Retina (tissue), 1 donor: ENCODE data around the gene VTCN1.
"Not testable (repeated sequence)": the region's sequence is repeated elsewhere in the genome, so short reads cannot be mapped to it uniquely, and the experiment has no call there.

Experiments
- DNase-seq: peaks from one replicate; pipeline ENCODE4 v3.0.0-alpha.2; 2016

VTCN1 gene

GRCh38 chr1:117162816-117163215, 47.9 kb downstream of the VTCN1 start:
- DNase-seq, result no peak

DNA sequence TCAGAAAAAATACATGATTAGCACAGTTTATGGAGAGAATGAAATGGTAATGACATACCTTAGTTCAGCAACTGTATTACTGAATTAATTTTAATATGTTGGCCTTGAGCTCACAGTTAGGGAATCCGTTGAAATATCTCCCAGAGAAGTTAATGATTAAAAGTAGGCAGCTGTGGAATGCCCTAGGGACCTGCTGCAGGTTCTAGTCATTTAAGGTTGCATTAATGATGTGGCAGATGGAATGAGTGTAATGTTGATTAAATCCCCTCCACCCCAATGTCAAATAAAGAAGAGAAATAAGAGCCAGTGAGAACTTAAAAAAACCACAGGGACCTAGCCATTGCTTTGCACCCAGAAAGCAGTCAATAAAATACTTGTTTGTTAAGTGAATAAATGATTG, 48.8 kb downstream of the VTCN1 start:
- no peak for DNase-seq

DNA sequence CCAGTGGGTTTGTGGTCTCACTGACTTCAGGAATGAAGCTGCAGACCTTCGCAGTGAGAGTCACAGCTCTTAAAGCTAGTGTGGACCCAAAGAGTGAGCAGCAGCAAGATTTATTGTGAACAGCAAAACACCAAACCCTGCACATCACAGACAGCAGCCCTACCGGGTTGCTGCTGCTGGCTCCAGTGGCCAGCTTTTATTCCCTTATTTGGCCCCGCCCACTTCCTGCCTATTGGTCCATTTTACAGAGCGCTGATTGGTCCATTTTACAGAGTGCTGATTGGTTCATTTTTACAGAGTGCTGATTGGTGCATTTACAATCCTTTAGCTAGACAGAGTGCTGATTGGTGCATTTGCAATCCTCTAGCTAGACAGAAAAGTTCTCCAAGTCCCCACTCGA, 59.4 kb downstream of the VTCN1 start:
- DNase-seq, result not testable (repeated sequence)

GRCh38 chr1:117150316-117150715, 60.4 kb downstream of the VTCN1 start:
- no peak for DNase-seq

- DNase-seq, result no peak
Observed at GRCh38 chr1:117147856-117148588, 62.7 kb downstream of the VTCN1 start.

DNA sequence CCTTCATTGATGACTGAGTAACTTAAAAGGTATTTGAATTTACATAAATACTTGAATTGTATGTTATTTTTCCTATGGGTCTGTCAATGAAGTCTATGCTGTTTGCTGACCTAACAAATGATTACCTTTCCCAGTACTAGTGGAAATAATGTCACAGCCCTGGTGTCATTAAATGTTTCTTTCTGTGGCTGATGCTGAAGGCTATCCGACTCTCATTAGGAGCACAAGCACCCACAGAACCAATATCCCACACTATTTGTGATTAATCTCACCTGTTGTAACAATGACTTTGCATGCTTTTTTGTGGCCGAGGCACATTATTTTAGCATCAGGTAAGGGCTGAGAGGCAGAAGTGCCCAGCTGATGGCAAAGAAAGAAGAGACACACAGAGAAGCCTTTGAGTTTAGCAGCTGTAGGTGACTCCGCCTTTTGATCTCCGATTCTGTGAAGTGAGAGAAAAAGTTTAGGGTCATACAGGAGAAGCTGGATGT, 63.3 kb downstream of the VTCN1 start:
- no peak for DNase-seq

DNA sequence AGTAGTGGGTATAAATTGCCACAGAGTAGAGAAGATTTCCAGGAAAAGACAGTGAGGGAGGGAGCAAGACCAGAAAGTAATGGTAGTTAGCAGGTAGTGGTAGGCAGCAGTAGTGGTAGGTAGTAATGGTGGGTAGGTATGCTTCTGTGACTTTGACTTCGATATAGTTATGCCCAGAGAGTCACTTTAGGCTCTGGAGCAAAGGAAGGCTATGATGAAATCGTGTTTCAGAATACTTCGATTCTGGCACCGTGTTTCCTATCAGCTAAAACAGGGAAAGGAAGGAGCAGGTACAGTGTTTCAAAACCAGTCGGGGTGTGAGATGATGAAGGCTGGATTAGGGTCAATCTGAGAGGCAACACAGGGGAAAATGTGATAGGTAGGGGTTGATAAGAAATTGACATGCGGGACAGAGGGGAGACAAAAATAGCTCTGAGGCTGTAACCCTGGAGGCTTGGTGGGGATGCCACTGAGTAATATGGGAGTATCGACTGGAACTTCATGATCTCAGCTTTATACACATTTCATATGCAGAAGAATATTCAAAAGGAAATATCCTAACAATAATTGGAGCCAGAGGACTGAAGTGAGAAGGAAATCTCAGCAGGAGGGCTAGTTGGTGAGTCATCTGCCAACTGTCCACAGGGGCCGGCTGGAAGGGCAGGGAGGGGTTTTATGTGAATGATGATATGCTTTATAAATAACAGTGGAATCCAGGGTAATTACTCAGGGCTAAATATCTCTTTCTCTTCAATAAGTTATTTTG, 64.0 kb downstream of the VTCN1 start:
- DNase-seq, result no peak

GRCh38 chr1:117146072-117146471, 64.7 kb downstream of the VTCN1 start:
- no peak for DNase-seq

DNA sequence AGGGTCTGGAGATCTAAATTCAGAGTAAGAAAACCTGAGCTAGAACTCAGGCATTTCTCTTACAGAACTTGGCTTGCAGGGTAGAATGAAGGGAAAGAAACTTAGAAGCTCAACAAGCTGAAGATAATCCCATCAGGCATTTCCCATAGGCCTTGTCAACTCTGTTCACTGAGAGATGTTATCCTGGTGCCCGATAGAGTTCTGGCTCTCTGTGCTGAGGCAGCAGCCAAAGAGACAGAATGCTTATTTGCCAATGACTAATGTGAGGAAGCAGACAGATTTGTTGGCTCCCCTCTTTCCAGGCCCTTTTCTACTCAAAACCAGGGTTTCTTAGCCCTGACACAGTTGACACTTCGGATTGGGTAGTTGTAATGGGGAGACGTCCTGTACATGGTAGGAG, 66.9 kb downstream of the VTCN1 start:
- DNase-seq, result no peak

- DNase-seq, result no peak
Observed at GRCh38 chr1:117143172-117143571, 67.6 kb downstream of the VTCN1 start.

GRCh38 chr1:117142200-117142599, 68.5 kb downstream of the VTCN1 start:
- DNase-seq, result no peak

DNA sequence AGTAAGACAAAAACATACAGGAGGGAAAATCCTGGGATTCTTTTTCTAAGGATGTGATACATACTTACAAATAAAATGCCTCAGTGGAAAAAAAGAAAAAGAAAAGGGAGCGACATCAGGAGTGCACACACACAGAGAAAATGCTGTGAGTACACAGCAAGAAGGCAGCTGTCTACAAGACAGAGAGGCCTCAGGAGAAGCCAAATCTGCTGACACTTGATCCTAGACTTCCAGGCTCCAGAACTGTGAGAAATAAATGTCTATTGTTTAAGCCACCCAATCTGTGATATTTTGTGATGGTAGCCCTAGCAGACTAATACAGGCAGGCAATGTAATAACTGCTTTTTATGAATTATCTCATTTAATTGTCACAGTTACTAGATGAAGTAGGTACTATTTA, 72.2 kb downstream of the VTCN1 start:
- DNase-seq, result no peak

GRCh38 chr1:117138106-117138505, 72.6 kb downstream of the VTCN1 start:
- DNase-seq, result no peak

DNA sequence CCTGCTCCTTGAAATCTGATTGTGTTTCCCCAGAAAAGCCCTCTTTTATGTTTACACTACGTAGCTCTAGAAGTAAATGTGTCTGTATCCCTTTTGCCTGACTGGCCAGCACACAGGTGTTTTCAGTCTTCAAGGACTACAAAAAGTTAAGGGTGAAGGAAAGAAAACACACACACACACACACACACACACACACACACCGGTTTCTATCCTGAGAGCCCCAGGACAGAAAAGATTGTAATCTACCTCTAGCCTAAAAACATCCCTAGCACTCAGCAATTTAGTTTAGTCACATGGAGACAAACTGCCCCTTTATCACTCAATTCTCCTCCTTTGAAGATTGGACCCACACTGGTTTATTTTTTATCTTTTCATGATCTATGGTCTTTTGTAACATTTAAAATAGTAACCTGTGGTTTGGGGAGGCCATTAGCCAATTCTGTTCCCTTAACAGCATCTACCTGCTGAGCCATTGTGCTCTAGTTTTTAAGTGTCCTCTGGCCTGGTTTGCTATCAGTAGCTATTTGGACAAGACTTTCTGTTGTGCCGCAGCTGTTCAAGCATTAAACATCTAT, 73.4 kb downstream of the VTCN1 start:
- no peak for DNase-seq

GRCh38 chr1:117136749-117137148, 74.0 kb downstream of the VTCN1 start:
- no peak for DNase-seq

DNA sequence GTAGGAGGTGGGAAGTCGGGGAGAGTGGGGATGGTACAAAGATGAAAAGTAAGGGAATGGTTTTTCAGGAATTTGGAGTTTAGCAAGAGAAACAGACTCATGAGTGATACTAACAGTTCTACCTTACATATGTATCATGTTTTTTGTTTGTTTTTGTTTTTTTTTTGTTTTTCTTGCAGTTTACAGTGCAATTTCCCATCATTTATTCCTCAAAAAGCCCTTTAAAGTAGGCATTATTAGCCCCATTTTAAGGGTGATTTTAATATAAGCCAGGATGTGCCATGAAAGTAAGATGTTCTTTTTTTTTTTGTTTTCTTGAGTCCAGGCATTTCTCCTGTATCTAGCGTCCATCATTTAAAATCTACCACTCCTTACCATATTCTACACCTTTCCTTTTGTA, 75.4 kb downstream of the VTCN1 start:
- no peak for DNase-seq

DNA sequence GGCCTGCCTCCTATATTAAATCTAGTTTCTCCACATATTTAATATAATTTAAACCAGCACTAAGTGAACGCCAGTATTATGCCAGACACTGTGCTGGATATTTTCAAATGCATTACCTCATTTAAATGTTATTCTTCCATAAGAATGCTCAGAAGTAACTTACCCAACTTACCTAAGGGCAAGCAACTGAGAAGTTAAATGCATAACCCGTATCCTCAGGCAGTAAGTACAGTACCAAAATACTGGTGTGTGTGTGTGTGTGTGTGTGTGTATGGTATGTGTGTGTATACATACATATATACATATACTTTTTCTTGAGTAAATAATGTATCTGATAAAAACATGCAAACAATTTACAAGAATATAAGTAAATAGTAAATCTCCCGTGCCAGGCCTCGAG, 80.2 kb downstream of the VTCN1 start:
- no peak for DNase-seq

DNA sequence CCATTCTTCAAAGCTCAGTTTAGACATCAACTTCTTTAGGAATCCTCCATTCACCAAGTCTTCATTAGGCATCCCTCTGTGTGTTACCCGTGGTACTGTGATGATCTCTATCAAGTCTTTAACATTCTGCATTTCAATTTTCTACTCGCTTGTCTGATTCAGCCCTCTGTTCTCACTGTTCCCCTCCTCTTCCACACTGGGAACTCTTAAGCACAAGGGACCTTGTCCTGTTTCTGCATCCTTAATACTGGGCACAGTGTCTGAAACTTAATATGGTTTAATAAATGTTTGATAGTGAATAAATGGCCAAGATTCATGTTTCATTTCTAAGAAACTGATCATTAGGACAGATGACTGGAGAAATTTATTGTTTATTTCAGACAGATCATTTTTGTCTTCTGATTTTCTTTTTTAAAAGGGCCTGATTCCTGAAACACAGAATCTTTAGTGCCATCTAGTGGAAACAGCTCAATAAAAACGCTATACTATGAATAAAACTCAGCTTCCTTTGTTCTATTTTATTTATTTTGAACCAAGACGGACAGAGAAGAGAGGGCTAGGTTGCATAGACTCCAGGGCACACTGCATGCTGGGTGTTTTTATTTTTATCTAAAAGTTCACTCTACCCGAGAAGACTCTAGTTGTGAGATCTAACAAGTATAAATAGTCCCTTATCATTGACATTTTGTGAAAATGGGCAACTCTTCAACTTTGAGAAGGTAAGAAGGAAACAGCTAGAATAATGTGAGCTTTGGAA, 82.2 kb downstream of the VTCN1 start:
- peak; percentile 60 for DNase-seq

- DNase-seq, result no peak
Observed at GRCh38 chr1:117127795-117128194, 82.9 kb downstream of the VTCN1 start.

GRCh38 chr1:117124661-117125060, 86.1 kb downstream of the VTCN1 start:
- DNase-seq, result no peak

DNA sequence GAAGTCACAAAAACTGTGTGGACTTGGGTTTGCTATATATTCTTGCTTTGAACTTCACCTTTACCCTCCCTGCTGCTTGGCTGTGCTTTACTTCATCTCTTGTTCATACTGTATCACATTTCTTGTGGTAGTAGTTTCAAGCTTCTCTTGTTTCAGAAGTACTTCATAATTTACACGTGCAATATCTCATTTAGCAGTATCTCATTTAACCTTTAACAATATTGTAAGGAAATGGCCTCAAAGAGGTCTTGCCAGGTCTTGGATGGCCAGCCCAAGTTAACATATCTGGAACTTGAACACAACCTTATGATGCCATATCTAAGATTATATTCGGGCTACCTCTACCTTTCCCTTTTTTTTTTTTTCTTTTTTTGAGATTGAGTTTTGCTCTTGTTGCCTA, 87.5 kb downstream of the VTCN1 start:
- no peak for DNase-seq

DNA sequence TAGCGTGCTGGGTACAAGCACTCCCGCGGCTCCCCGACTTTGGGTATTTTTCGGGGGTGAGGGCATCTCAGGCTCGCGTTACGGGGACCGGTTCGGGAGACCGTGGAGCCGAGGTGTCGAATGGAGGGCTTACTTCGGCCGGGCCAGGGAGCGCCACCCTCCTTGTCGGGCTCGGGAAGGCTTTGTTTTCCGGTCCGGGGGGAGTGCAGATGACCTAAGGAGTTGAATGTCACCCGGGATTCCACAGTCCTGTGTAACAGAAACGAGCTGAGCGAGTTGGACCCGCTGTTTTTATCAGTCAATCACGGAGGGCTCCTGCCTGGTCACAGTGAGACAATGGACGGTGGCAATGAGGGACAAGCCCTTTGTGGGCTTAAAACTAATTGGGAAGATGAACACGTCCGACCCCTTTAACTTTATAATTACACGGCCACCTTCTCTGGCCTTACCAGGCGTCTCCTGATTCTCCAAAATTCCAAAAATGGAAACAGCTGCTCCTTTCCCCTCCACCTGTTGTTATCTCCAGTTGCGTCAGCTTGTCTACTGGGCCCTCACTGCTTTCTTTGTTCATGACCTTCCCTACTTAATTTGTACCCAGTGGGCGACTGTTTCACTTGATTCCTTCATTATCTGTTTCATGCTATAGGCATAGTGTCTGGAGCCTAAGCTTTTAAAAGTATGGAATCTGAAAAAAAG, 88.2 kb downstream of the VTCN1 start:
- DNase-seq, result no peak
